Transverse colon (tissue), 4 donors: Measurements from ENCODE around the gene KRT39.

Experiments
- CTCF ChIP-seq, 5 experiments: fragments of 200-600 bp in 3 of 5; fragments of 450-650 bp in 2 of 5; sonication (generic) in 3 of 5; IDR thresholded peaks; 1 replicate in 2 of 5; 2 replicates in 3 of 5; pipeline ENCODE4 v1.5.1; 2016 to 2017; ENCODE audit warnings: antibody characterized with exemption in 5 of 5, inconsistent platforms in 3 of 5, mild to moderate bottlenecking in 2 of 5, moderate library complexity in 1 of 5
- EP300 ChIP-seq: sonication (generic); formaldehyde crosslinking; IDR thresholded peaks from one replicate; pipeline ENCODE4 v1.6.1; 2017; ENCODE audit warnings: antibody characterized with exemption, low read depth
- POLR2A ChIP-seq: fragments of 450-650 bp; IDR thresholded peaks from one replicate; pipeline ENCODE4 v1.6.1; 2016; ENCODE audit warnings: antibody characterized with exemption, mild to moderate bottlenecking, moderate library complexity
- POLR2AphosphoS5 ChIP-seq, 3 donors: sonication (generic); formaldehyde crosslinking; IDR thresholded peaks; one replicate each; pipeline ENCODE4 v1.6.1; 2016; ENCODE audit warnings: antibody characterized with exemption in 3 of 3

DNA sequence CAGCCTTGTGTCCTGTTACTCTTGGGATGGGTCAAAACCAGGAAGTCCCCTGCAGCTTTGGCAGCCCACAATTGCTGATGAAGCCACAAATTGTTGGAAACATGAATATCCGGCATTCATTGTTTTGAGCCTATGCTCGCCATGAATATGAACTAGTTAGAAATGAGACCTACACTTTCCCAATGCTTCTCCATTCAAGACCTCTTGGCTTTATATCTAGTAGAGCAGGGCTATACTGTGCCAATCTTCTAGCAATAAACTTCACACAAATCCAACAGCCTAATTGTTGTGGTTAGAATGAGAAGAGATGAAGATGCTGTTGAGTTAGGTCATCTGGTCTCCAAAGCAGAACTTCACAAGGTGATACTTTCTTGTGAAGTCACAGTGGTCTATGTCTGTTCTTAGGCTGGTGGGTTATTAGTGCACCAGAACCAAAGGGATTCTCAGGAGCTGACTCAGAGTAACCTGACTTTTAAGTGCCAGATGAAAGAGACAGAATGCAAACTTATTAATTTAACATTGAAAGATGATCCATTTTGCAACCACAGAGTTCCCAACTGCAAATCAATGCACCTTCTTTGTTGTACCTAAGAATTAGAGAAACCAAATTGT, 15.6 kb downstream of the KRT39 start:
- TF ChIP-seq CTCF (IDR thresholded peaks at IDR 0.05) (no peak), POLR2A (no peak), EP300 (no peak), POLR2AphosphoS5 (IDR thresholded peaks at IDR 0.05) (no peak)
